Stimulated activated CD8-positive, alpha-beta memory T cell treated with anti-CD3 and anti-CD28 coated beads, Interleukin-15, amount 100 ng/mL, for 4 hours (primary cell): ENCODE measurements around the gene JADE2.
"Not testable (repeated sequence)": the region's sequence is repeated elsewhere in the genome, so short reads cannot be mapped to it uniquely, and the experiment has no call there.

ENCODE experiments used
- DNase-seq, 2 donors: peaks; one replicate each; pipeline ENCODE4 v3.0.0-alpha.2; 2020; ENCODE audit warnings: low read depth in 2 of 2

Gene JADE2

GRCh38 chr5:134551901-134552300, 26.4 kb downstream of the JADE2 start:
- no peak for DNase-seq

DNA sequence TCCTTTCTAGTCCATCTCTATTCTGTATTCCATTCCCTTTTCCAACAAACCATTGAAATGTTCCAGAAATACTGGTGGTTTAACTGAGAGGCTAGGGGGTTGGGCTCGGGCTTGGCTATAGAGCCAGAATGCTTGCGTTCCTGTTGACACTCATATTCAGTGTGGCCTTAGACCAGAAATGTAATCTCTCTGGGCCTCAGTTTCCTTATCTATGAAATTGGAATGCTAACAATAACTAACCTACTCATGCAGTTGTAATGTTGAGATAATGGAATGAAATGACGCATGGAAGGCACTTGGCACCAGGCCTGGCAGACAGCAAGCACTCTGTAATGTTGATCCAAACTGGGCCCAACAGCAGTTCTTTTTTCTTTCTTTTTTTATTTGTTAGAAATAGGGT, 26.8 kb downstream of the JADE2 start:
- DNase-seq, result no peak

DNA sequence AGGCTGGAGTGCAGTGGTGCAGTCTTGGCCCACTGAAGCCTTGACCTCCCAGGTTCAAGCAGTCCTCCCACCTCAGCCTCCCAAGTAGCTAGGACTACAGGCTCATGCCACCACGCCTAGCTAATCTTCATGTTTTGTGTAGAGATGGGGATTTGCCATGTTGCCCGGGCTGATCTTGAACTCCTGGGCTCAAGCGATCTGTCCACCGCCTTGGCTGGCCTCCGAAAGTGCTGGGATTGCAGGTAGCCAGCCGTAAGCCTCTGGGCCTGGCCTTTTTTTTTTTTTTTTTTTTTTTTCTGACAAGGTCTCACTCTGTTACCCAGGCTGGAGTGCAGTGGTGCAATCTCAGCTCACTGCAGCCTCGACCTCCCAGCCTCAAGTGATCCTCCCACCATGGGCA, 27.2 kb downstream of the JADE2 start:
- not testable (repeated sequence) for DNase-seq

DNA sequence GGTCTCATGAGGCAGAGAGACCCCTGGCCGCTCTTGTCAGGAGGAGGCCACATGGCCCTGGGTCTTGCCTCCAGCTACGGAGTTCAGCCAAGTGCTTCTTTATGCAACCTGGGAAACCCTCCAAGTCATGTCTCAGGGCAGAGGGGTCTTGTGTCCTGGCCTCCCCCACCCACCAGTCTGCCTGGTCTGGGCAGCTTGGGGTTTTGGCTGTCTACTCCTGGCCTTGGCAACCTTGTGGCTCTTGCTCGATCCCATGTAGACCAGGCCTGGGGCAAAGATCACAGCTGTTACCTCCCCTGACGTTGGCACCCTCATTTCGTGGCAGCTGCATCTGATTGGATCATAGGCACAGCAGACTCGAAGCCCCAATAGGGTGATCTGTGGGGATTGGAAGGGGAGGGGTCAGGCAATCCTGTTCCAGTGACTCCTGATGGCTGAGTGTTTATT, 28.4 kb downstream of the JADE2 start:
- no peak for DNase-seq

DNA sequence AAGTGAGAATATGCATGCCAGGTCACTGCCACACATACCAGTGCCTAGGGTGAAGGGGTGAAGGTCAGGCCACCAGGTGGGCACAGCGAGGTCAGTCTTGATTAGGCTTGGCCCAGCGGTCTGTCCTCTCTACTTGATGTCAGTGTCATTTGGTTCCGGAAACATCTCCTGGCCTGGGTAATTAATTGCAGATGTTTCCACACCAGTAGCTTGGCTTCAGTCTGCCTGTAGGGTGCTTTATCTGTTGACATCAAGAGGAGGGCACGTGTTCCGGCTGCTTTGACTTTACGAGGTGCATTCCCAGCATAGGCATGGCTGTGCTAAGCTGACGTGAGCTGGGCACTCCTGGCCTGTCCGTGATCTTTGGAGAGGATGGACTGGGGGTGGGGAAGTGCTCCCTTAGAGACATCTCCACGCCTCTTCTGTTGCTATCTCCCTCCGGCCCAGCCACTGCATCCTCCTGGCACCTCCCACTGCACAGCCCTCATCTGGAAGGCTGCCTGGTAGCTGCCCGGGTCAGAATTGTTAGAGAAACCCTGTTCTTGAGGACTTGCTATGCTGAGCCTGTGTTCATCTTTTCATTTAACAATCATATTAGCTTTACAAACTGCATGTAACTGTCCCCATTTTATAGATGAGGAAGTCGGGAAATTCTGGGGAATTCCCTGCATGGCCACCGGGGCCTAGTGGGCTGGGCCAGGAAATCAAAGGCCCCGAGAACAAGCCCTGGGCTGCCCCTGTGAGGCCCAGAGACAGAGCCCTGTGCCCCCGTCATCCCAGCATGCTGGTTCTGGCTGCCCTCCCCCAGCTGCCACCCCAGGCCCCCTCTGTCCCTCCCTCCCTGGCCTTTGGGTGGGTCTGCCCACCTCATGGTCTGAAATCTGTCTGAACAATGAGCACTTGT, 29.1 kb downstream of the JADE2 start:
- DNase-seq, result peak in 1 of 2 donors; percentile 34

GRCh38 chr5:134555223-134555889, 29.9 kb downstream of the JADE2 start:
- DNase-seq, result no peak

DNA sequence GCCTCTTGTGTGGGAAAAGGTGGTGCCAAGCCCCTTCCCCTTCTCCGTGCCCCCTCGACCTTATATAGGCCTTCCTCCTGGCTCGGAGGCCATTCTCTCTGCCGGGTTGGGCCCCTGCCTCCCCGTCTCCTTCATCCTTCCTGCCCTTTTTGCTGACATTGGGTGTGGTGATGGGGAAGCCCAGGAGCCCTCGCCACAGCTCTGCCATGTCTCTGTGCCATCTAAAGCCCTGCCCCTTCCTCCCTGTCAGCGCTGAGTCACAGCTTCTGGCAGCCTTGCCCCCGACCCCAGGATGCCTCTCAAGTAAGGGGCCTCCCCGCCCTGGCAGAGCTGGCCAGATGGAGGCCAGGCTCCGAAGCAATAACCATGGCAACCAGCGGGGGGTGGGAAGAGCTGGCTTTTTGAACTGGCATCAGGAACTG, 30.4 kb downstream of the JADE2 start:
- peak; percentile 65 to 78 for DNase-seq

DNA sequence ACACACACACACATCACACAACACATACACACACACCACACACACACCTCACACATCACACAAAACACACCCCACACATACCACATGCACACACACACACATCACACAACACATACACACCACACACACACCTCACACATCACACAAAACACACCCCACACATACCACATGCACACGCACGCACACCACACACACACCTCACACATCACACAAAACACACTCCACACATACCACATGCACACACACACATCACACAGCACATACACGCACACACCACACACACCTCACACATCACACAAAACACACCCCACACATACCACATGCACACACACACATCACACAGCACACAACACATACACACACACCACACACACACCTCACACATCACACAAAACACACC, 31.1 kb downstream of the JADE2 start:
- not testable (repeated sequence) for DNase-seq

- DNase-seq, result no peak
Measured at GRCh38 chr5:134556994-134557393, 31.5 kb downstream of the JADE2 start.

GRCh38 chr5:134559672-134560071, 34.2 kb downstream of the JADE2 start:
- no peak for DNase-seq

- no peak for DNase-seq
Measured at GRCh38 chr5:134560698-134561097, 35.2 kb downstream of the JADE2 start.

DNA sequence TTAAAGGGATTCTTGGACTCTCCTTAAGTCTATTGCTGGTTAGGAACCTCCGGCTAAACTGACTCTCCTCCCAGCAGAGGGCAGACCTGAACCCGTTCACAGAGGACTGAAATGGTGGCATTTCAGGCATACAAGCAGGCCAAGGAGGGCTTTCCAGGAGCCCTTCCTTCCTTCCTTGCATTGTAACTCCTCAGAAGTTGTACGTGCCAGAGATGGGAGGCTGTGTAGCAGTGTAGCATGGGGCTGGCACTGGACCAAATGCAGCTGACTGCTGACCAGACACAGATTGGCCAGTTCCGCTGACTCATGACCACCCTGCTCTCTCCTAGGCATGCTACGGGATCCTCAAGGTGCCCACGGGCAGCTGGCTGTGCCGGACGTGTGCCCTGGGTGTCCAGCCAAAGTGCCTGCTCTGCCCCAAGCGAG, 36.4 kb downstream of the JADE2 start:
- no peak for DNase-seq

- no peak for DNase-seq
Measured at GRCh38 chr5:134563221-134563620, 37.8 kb downstream of the JADE2 start.

DNA sequence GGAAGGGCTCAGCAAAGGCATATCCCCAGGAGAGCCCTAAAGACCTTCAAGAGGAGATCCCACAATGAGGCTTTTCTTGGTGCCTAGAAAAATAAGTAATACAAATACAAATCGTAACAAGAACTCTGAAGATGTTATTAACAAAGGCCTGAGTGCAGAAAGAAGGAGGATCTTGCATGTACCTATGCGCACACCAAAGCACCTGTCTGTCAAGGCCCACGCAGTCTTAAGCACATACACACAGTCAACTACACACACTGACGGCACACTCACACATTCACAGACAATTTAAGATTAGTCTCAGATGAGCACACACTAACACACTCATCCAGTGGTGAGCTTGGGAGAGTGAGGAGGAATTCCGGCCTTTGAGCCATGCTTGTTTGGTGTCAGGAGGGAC, 38.5 kb downstream of the JADE2 start:
- DNase-seq, result no peak

- DNase-seq, result no peak
Measured at GRCh38 chr5:134564396-134564795, 38.9 kb downstream of the JADE2 start.

- no peak for DNase-seq
Measured at GRCh38 chr5:134565791-134566740, 40.6 kb downstream of the JADE2 start.

DNA sequence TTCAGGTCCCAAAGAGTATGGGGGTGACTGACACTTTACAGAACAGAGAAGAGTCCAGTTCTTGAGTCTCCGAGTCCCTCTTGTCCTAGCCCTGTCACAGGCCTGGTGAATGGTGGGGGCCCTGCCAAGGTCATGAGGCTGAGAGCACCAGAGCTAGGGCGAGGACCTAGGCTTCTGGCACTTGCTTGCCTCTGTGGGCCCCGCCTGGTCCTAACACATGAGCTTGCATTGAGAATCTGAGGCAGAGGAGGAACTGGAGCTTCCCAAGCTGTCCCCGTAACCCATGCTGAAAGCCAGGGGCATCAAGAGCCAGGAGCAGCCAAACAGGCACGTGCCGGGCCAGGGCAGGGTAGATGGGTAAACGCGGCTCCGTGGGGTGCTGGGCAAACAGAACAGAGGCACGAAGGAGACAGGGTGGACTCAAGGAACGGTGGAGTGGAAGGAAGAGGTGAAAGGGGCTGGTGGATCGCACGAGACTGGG, 41.3 kb downstream of the JADE2 start:
- DNase-seq, result no peak

- DNase-seq, result no peak
Measured at GRCh38 chr5:134567641-134568336, 42.3 kb downstream of the JADE2 start.

GRCh38 chr5:134568337-134568700, 42.8 kb downstream of the JADE2 start:
- DNase-seq, result no peak

- DNase-seq, result no peak
Measured at GRCh38 chr5:134568761-134569695, 43.6 kb downstream of the JADE2 start.
